ENCODE results near the gene SLC7A6OS. TPM values are rescaled to one million over a fixed set of nuclear protein-coding genes. Genes with fewer than 3 reads are reported as not detected.

Gene SLC7A6OS
- 10 to 100 TPM; 10.5 to 16.2 (median 13.7) TPM for total RNA-seq (2021; fragmentation: NEBNext Ultra II Directional; extraction: Animal tissue kit (Norgen Biotek cat#: 25700))
- long read RNA-seq, full-length matches to known transcripts: 11 of 20 reads
- long read RNA-seq, partial matches to known transcripts: 5 of 20 reads
- long read RNA-seq, other reads (novel, unspliced or antisense): 4 of 20 reads

DNA sequence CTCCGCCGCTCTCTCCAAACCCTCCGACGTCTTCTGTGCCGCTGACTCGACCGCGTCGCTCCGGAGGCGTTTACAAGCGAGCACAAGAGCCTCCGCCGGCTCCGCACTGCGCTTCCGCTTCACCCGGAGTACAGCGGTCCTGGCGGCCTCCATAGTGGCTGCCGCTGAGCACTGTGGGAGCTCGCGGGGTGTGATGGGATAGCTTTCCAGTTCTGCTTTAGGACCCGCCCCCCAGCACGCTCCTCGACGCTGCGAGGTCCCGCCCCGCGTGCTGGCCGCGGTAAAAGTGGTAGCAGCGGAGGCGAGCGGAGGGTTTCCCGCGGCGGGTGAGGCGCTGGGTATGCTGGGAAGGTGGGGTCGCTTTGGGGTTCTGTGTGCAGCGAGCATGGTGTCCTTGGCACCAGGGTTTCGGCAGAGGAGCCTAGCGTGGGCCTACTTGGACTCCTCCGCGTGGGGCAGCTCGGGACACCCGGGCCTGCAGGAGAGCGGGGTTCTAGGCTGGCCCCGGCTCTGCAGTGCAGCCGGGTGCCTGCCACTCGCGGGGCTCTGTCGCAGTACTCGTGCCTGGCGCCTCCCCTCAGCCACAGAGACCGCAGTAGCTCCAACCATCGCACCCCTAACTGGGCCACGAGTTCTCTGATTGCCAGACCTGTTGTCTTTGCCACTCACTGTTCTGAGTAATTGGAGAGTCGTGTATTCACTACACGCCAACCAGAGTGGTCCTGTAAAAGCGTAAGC, at the start of gene SLC7A6OS, which contains the start of gene PRMT7:
SLC7A6OS (minus strand) TSS at position 173 of the 738 bp plus-strand sequence; CDS start at position 153, 20 bp downstream.
PRMT7 (plus strand) TSS at position 246 of the 738 bp plus-strand sequence. CDS start 4,961 bp downstream, outside the sequence.
- H3K4me3 Mint-ChIP-seq: peak within 1 kb of the TSS; percentile 88
- H3K9me3 Mint-ChIP-seq: no peaks in the 10 kb centered on the region
- peaks cover 25% of the 10 kb centered on the region for H3K4me1 Mint-ChIP-seq (ENCODE audit: low read depth)
- peaks cover 24% of the 10 kb centered on the region for H3K36me3 Mint-ChIP-seq (ENCODE audit: low read depth)
- peak within 1 kb of the TSS; percentile 92 for H3K27ac Mint-ChIP-seq
- H3K27me3 Mint-ChIP-seq (ENCODE audit: insufficient read depth): peaks cover 3% of the 10 kb centered on the region
- TF ChIP-seq, protein P1, sequence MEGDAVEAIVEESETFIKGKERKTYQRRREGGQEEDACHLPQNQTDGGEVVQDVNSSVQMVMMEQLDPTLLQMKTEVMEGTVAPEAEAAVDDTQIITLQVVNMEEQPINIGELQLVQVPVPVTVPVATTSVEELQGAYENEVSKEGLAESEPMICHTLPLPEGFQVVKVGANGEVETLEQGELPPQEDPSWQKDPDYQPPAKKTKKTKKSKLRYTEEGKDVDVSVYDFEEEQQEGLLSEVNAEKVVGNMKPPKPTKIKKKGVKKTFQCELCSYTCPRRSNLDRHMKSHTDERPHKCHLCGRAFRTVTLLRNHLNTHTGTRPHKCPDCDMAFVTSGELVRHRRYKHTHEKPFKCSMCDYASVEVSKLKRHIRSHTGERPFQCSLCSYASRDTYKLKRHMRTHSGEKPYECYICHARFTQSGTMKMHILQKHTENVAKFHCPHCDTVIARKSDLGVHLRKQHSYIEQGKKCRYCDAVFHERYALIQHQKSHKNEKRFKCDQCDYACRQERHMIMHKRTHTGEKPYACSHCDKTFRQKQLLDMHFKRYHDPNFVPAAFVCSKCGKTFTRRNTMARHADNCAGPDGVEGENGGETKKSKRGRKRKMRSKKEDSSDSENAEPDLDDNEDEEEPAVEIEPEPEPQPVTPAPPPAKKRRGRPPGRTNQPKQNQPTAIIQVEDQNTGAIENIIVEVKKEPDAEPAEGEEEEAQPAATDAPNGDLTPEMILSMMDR (IDR thresholded peaks at IDR 0.05): peak; percentile 49
- peak; percentile 83 for DNase-seq

DNA sequence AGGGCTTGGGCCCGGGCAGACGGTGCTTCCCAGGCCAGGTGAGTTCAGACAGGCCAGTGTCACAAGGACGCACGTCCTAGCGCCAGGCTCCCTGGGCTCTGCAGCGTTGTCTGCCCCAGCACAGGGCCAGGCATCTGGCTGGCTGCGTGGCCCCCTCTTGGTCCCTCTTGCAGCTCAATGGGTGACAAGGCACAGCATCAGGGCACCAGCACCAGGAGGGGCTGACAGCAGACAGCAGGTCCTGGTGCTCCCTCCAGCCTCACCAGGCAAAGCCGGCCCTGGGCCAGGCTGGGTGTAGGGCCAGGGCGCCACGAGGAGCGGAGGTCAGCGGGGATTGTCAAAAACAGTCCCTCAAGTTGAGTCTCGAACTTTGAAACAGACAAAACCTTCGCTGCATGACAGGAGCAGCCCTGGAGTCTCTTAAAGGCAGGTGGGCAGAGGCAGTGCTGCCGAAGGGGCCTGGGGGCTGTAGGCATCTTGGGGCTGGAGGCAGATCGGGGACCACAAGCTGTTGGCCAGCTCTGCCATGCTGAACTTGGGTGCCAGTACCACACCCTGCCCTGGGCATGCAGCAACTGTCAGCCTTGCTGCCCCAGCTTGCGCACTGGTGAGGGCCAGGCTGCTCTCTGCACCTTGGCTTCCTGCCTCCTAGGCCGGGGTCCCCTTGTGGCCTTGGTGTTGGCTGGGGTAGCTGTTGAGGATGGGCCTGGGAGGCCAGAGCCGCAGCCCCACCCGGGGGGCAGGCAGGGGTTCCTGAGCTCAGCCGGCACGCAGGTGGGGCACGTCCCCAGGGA, 48.8 kb upstream of the SLC7A6OS start:
- Mint-ChIP-seq H3K36me3 (ENCODE audit: low read depth) (no peaks in the 10 kb centered on the region), H3K27ac (no peak overlapping the region), H3K9me3 (no peaks in the 10 kb centered on the region), H3K4me1 (ENCODE audit: low read depth) (peaks cover 9% of the 10 kb centered on the region), H3K27me3 (ENCODE audit: insufficient read depth) (peaks cover 8% of the 10 kb centered on the region; the same call in 1 of the 2 replicates), H3K4me3 (no peak overlapping the region)
- TF ChIP-seq, protein P1 (IDR thresholded peaks at IDR 0.05): no peak
- no peak for DNase-seq

DNA sequence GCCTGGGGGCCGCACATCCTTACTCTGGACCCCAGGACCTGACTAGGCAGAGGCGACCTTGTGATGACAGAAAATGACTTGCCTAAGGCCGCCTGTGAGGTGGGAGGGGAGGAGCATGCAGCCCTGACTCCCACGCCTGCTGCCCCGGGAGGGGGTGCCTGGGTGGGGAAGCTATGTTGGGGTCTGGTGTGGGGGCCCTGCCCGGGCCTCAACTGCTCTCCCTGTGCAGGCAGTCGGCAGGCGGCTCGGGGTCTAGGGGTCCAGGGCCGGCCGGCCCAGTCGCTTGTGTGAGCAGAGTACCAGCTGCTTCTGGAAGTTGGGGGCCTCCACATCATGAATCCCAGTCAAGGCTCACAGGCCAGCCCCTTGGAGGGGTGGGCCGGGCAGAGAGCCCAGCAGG, 48.2 kb upstream of the SLC7A6OS start:
- H3K4me3 Mint-ChIP-seq: no peak overlapping the region
- H3K36me3 Mint-ChIP-seq (ENCODE audit: low read depth): no peaks in the 10 kb centered on the region
- TF ChIP-seq, protein P1 (IDR thresholded peaks at IDR 0.05): no peak
- DNase-seq: no peak
- H3K9me3 Mint-ChIP-seq: no peaks in the 10 kb centered on the region
- H3K27ac Mint-ChIP-seq: no peak overlapping the region
- peaks cover 2% of the 10 kb centered on the region; the same call in 1 of the 2 replicates for H3K27me3 Mint-ChIP-seq (ENCODE audit: insufficient read depth)
- H3K4me1 Mint-ChIP-seq (ENCODE audit: low read depth): peaks cover 2% of the 10 kb centered on the region

DNA sequence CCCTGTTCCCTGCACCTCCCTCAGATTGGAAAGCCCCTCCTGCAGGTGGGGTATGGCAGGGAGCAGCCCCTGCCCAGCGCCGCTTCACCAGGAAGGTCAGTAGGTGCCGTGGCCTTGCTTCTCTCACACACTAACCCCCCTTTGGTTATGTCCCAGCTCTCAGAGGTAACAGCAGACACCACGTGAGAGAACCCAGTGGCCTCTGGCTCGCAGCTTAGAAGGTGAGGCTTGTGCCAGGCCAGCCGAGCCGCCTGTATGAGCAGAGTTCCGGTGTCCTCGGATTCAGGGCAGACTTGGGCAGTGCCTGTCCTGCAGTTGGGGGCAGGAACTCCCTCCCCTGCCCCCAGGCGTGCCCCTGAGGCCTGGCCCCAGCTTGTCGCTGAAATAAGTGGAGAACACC, 47.2 kb upstream of the SLC7A6OS start:
- no peaks in the 10 kb centered on the region; the same call in 1 of the 2 replicates for H3K27me3 Mint-ChIP-seq (ENCODE audit: insufficient read depth)
- no peak overlapping the region for H3K4me3 Mint-ChIP-seq
- TF ChIP-seq, protein P1 (IDR thresholded peaks at IDR 0.05): no peak
- no peaks in the 10 kb centered on the region for H3K4me1 Mint-ChIP-seq (ENCODE audit: low read depth)
- no peaks in the 10 kb centered on the region for H3K9me3 Mint-ChIP-seq
- no peak for DNase-seq
- no peaks in the 10 kb centered on the region for H3K36me3 Mint-ChIP-seq (ENCODE audit: low read depth)
- no peak overlapping the region for H3K27ac Mint-ChIP-seq

DNA sequence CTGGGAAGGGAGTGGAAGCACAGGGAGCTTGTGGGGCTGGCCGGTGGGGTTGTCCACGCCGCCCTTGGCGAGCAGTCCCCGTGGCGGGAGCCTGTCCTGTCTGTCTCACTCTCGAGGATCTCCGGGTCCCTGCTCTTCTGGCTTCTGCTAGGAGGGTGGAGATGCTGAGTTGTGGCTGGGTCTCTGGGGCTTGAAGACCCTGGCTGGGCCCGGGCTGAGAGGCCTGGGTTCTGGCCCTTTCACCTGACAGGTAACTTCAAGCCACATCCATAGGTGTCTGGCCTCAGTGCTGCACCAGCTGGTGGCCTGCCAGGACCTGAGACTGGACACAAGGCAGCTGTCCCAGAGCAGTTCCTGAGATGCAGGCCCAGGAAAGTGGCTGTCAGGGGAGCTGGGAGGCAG, 46.8 kb upstream of the SLC7A6OS start:
- DNase-seq: no peak
- H3K27me3 Mint-ChIP-seq (ENCODE audit: insufficient read depth): no peaks in the 10 kb centered on the region; the same call in 1 of the 2 replicates
- H3K4me1 Mint-ChIP-seq (ENCODE audit: low read depth): no peaks in the 10 kb centered on the region
- H3K9me3 Mint-ChIP-seq: no peaks in the 10 kb centered on the region
- H3K27ac Mint-ChIP-seq: no peak overlapping the region
- TF ChIP-seq, protein P1 (IDR thresholded peaks at IDR 0.05): no peak
- H3K36me3 Mint-ChIP-seq (ENCODE audit: low read depth): no peaks in the 10 kb centered on the region
- H3K4me3 Mint-ChIP-seq: no peak overlapping the region
